WI38 (cell line): ENCODE measurements around the gene ZNF618.

Source experiments
- H3K4me3 ChIP-seq: 2 replicates; pipeline ENCODE4 v1.5.1; 2011; ENCODE audit warnings: low read depth, mild to moderate bottlenecking, control low read depth, low read length
- TF ChIP-seq, protein P1 (sequence below): IDR thresholded peaks from 2 replicates; pipeline ENCODE4 v1.5.1; 2012; ENCODE audit warnings: low read depth, mild to moderate bottlenecking, control low read depth, low read length

Gene ZNF618

DNA sequence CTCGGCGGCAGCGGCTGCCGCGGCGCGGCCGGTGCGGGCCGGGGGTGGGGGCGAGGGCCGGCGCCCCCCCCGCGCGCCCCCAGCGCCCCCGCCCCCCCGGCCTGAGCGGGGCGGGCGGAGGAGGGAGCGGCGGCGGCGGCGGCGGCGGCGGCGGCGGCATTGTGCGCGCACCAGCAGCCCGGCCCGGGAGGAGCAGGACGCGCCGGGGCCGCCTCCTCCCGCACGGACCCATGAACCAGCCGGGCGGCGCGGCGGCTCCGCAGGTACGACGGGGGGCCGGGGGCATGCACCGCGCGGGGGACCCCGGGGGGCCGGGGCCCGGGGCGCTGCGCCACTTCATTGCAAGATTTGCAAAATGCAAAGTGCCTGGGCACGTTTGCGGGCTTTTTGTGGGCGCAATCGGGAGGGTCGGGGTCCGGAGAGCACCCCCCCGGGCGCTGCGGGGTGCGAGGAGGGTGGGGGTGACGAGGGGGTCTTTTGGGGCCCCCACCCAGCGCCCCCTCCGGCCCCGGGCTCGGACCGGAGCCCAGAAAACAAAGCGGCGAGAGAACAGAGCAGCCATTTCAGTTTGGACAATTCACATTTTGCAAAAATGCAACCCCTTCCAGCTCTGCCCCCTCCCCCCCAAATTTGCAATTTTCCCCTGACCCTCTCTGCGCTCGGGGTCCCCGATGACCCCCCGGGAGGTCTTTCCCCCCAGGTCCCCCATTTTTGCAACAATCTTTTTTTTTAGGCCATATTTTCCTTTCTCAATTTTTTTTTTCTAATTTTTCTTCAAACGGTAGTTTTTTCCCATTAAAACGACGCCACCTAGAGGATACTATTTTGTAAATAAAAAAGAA lies at the start of gene ZNF618:
Gene ZNF618 (plus strand): TSS at position 159 of the 842 bp plus-strand sequence. CDS start 72 bp downstream, at position 231.
- TF ChIP-seq, protein P1, sequence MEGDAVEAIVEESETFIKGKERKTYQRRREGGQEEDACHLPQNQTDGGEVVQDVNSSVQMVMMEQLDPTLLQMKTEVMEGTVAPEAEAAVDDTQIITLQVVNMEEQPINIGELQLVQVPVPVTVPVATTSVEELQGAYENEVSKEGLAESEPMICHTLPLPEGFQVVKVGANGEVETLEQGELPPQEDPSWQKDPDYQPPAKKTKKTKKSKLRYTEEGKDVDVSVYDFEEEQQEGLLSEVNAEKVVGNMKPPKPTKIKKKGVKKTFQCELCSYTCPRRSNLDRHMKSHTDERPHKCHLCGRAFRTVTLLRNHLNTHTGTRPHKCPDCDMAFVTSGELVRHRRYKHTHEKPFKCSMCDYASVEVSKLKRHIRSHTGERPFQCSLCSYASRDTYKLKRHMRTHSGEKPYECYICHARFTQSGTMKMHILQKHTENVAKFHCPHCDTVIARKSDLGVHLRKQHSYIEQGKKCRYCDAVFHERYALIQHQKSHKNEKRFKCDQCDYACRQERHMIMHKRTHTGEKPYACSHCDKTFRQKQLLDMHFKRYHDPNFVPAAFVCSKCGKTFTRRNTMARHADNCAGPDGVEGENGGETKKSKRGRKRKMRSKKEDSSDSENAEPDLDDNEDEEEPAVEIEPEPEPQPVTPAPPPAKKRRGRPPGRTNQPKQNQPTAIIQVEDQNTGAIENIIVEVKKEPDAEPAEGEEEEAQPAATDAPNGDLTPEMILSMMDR = no peak

GRCh38 chr9:113828221-113828620 lies 47.9 kb upstream of the ZNF618 start:
- TF ChIP-seq, protein P1 = no peak
- H3K4me3 ChIP-seq = no peak overlapping the region

More for the DNA sequence above, at the start of gene ZNF618:
- H3K4me3 ChIP-seq = peak within 1 kb of the TSS; percentile 79

GRCh38 chr9:113837334-113837733 lies 38.8 kb upstream of the ZNF618 start:
- no peak overlapping the region for H3K4me3 ChIP-seq
- TF ChIP-seq, protein P1 = no peak

GRCh38 chr9:113842086-113842485 lies 34.0 kb upstream of the ZNF618 start:
- TF ChIP-seq, protein P1 = no peak
- no peak overlapping the region for H3K4me3 ChIP-seq

DNA sequence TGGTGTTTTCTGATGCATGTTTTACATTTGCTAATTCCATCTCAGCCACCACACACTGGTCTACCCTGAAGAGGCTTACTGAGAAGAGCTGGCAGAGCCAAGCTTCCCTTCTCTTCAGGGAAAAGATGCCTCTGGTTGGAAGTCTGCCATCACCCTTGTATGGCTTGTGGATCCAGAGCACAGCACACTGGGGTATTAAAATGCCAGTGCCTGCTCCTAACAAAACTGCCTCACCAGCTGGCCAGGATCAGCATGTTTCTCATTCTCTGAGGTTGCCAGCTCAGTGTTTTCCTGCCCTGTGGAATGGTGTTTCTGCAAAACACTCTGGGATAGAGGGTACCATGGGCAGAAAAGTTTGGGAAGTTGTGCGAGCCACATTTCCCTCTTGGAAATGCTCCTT lies 31.6 kb upstream of the ZNF618 start:
- no peak overlapping the region for H3K4me3 ChIP-seq
- TF ChIP-seq, protein P1 = no peak

- no peak overlapping the region for H3K4me3 ChIP-seq
- TF ChIP-seq, protein P1 = no peak
These were observed 24.8 kb upstream of the ZNF618 start for GRCh38 chr9:113851359-113851758.

DNA sequence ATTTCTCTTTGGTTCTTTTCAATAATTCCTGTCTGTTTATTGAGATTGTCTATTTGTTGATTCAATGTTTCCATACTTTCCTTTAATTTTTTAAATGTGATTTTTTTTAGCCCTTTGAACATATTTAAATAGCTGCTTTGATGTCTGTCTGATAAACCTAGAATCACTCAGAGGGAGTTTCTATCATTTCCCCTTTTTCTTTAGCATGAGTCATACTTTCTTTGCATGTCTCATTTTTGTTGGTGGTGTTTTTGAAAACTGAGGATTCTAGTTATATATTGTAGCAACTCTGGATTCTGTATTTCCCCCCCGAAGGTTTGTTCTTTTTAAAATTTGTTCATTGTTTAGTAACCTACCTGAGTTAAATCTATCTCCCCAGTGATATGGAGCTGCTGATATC lies 24.2 kb upstream of the ZNF618 start:
- TF ChIP-seq, protein P1 = no peak
- no peak overlapping the region for H3K4me3 ChIP-seq
